Activated CD8-positive, alpha-beta memory T cell treated with anti-CD3 and anti-CD28 coated beads for 4 hours (primary cell): Measurements from ENCODE around the gene PATL2.
"Not testable (repeated sequence)": the region's sequence is repeated elsewhere in the genome, so short reads cannot be mapped to it uniquely, and the experiment has no call there.

Source experiments
- DNase-seq, 2 donors: peaks; one replicate each; pipeline ENCODE4 v3.0.0-alpha.2; 2020; ENCODE audit warnings: low read depth in 2 of 2

PATL2 gene

DNA sequence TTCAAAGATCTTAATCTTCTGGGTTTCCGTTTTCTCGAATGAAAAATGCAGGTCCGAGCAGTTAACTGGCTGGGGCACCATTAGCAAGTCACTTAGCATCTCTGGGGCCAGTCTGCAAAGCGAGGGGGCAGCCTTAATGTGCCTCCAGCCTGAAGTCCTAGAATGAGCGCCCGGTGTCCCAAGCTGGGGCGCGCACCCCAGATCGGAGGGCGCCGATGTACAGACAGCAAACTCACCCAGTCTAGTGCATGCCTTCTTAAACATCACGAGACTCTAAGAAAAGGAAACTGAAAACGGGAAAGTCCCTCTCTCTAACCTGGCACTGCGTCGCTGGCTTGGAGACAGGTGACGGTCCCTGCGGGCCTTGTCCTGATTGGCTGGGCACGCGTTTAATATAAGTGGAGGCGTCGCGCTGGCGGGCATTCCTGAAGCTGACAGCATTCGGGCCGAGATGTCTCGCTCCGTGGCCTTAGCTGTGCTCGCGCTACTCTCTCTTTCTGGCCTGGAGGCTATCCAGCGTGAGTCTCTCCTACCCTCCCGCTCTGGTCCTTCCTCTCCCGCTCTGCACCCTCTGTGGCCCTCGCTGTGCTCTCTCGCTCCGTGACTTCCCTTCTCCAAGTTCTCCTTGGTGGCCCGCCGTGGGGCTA is at the start of gene PATL2, which contains the start of gene B2M:
Gene PATL2 (minus strand): TSS at position 228 of the 647 bp plus-strand sequence. CDS start 34,833 bp downstream, outside the sequence.
Gene B2M (plus strand): TSS at position 422 of the 647 bp plus-strand sequence. CDS start 30 bp downstream, at position 452.
- peak; percentile 88 to 93 for DNase-seq

DNA sequence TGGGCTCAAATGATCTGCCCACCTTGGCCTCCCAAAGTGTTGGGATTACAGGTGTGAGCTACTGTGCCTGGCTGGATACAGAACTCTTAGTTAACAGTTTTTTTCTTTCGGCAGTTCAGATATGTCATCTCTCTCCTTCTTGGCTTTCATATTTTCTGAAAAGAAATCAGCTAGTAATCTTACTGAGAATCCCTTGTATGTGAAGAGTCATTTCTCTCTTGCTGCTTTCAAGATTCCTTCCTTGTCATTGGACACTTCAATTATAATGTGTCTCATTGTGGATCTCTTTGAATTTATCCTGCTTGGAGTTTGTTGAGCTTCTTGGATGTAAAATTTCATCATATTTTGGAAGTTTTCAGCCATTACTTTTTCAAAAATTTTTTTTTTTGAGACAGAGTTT is 42.2 kb upstream of the PATL2 start:
- DNase-seq: no peak

DNA sequence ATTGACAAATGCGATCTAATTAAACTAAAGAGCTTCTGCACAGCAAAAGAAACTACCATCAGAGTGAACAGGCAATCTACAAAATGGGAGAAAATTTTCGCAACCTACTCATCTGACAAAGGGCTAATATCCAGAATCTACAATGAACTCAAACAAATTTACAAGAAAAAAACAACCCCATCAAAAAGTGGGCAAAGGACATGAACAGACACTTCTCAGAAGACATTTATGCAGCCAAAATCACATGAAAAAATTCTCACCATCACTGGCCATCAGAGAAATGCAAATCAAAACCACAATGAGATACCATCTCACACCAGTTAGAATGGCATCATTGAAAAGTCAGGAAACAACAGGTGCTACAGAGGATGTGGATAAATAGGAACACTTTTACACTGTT is 32.3 kb upstream of the PATL2 start:
- not testable (repeated sequence) for DNase-seq

DNA sequence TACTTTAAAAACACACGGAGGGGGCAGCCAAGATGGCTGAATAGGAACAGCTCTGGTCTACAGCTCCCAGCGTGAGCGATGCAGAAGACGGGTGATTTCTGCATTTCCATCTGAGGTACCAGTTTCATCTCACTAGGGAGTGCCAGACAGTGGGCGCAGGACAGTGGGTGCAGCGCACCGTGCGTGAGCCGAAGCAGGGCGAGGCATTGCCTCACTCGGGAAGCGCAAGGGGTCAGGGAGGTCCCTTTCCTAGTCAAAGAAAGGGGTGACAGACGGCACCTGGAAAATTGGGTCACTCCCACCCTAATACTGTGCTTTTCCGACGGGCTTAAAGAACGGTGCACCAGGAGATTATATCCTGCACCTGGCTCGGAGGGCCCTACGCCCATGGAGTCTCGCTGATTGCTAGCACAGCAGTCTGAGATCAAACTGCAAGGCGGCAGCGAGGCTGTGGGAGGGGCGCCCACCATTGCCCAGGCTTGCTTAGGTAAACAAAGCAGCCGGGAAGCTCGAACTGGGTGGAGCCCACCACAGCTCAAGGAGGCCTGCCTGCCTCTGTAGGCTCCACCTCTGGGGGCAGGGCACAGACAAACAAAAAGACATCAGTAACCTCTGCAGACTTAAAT is 28.2 kb upstream of the PATL2 start:
- not testable (repeated sequence) for DNase-seq

DNA sequence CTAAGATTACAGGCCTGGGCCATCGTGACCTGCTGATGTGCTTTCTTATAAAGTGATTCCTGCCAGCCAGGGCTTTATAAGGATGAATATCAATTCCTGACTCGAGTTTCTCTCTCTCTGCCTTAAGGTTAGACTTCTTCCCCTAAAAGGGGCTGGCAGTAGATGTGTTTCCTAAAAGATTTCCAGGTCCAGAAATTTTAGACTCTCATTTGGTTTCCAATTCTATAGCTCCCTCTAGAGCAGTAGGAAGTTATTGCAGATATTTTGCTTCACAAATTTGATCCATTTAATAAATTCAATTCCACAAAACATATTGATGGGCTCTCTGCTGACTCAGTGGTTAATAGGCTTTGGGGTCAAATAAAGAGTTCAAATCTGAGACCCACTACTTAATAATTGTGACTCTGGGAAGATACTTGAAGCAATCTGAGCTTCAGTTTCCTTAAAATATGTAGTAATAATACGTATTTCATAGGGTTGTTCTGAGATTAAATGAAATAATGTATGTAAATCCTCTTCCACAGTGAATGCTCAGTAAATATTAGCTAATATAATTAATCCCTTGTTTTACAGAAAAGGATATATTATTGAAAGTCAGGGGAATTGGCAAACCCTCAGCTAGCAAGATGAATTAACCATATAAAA is 27.3 kb upstream of the PATL2 start:
- no peak for DNase-seq

DNA sequence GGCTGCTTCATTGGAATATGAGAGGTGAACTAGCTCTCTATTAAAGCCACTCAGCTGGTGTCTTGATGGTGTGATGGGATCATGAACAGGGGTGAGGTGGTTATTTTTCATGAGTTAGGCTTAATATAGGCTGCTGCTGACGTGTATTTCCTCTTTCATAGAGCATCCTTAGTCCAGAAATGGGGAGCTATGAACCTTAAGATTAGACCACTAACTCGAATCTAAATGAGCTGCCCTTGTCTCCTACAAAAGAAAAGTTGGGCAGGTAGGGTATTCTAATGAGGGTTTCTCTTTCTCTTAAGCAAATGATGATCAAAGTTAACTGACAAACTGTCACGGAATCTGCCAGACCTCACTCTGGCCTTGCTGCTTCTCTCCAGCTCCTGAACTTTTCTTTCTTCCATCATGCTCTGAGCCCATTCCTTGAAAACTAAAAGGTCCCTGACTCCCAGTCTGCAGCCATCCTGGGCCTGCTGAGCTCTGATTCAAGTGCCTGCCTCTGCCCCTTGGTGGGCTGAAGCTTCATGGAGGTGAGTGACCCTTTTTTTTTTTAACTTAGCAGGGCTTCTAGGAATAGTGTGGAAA is 25.1 kb upstream of the PATL2 start, which contains the start of gene TRIM69:
Gene TRIM69 (plus strand): TSS at position 348 of the 585 bp plus-strand sequence. CDS start 177 bp downstream, at position 525.
- no peak for DNase-seq

DNA sequence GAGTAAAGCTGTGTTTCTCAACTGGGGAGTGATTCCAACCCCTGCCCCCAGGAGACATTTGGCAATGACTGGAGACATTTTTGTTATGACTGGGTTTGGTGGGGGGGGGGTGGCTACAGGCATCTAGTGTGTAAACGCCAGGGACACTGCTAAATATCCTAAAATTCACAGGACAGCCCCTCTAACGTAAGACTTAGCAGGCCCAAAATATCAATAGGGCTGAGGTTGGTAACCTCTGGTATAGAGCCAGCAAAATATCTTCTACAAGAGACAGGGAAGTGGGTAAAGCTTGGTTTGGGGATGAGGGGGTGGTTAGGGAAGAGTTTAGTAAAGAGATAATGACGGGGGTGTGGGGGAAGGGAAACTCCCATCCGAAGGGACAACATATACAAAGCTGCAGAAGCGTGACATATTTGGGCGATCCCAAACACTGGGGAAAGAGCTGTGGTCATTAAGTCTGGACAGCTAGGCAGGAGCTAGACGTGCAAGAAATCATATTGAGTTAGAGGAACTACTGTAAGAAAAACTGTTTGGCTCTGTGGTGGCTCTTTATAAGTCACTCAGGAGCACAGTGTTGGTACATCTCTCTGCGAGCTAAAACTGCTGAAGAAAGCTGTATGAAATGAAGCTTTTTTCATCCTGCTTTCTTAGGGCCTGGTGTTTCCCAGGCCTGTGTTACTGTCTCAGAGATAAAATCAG is 24.5 kb upstream of the PATL2 start:
- no peak for DNase-seq

DNA sequence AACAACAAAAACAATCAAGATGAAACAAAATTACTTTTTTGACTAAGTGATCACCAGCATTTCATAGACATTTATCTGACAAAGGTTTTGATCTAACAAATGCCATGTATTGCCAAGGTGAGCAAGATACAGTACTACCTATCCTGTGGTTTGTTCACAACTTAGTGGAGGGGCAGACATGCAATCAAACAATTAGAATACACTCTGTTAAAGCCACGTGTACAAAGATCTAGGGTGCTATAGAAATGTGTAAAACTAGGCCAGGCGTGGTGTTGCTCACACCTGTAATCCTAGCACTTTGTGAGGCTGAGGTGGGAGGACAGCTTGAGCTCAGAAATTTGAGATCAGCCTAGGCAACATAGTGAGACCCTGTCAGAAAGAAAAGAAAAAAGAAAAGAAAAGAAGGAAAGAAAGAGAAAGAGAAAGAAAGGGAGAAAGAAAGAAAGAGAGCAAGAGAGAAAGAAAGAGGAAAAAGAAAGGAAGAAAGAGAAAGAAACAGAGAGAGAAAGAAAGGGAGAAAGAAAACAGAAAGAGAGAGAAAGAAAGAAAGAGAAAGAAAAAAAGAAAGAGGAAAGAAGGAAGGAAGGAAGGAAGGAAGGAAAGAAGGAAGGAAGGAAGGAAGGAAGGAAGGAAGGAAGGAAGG is 23.8 kb upstream of the PATL2 start:
- DNase-seq: no peak

DNA sequence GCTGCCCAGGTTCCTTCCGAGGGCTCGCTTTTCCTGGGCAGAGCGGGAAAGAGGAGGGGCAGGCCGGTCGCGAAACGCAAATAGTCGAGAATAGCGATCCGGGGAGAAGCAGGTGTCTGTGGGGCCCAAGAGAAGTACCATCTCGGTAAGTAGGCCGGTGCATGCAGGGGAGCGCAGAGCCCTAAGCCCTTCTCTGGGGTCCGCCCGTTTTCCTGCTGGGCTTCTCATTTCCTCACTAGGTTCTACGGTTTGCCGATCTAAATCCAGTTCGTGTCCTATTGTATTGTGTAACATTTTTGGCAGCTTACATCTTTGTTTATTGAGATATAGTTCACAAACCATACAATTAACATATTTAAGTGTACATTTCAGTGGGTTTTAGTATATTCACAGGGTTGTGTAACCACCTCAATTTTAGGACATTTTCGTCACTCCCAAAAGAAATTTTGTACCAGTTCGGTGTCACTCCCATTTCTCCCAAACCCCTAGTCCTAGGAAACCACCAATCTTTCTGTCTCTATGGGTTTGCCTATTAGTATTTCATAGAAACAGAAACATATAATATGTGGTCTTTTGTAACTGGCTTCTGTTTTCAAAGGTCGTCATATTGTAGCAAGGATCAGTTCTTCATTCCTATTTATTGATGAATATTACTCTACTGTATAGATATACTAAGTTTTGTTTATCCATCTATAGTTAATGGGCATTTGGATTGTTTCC is 18.4 kb upstream of the PATL2 start:
- DNase-seq: no peak

DNA sequence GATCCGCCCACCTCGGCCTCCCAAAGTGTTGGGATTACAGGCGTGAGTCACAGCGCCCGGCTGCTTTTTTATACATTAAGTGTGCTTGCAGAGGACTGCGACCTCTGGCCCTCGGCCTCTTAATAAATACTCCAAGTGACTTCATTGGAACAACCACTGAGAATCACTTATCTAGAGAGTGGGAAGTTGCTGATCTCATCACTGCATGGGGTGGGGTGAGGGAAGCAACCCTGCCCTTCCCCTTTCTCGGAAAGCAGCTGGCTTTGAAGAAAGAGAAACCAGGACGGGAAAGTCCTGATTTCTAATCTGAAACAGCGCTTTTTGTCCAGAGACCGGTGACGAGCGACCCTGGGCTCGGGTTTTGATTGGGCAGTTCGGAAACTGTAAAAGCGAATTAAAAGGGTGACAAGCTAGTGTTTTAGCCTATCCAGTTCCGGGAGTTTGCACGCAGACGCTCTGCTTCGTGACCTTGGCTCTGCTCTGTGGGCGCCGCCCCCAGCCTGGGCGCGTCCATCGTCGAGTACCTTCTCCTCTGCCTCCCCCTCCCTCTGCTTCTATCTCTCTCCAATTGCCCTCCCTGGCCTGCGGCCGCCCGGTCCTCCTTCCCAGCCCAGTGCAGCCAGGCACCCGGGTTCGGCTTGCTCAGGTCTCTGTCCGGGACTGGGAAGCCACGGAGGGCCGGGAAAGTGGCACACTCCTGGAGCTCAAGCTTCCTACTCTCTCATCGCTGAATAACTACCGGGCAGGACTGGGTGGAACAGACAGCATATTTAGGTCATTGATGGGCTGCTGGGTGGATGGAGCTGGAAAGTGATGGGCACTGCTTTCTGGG is 17.7 kb upstream of the PATL2 start:
- peak; percentile 94 to 96 for DNase-seq

DNA sequence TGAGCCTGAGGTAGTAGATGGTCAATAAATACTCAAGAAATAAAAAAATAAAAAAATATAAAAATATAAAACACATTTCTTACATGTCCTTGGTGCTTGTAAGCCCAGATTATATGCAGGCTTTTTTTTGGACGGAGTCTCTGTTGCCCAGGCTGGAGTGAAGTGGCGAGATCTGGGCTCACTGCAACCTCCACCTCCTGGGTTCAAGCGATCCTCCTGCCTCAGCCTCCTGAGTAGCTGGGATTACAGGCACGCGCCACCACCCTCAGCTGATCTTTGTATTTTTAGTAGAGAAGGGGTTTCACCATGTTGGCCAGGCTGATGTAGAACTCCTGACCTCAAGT is 17.1 kb upstream of the PATL2 start:
- DNase-seq: not testable (repeated sequence)

DNA sequence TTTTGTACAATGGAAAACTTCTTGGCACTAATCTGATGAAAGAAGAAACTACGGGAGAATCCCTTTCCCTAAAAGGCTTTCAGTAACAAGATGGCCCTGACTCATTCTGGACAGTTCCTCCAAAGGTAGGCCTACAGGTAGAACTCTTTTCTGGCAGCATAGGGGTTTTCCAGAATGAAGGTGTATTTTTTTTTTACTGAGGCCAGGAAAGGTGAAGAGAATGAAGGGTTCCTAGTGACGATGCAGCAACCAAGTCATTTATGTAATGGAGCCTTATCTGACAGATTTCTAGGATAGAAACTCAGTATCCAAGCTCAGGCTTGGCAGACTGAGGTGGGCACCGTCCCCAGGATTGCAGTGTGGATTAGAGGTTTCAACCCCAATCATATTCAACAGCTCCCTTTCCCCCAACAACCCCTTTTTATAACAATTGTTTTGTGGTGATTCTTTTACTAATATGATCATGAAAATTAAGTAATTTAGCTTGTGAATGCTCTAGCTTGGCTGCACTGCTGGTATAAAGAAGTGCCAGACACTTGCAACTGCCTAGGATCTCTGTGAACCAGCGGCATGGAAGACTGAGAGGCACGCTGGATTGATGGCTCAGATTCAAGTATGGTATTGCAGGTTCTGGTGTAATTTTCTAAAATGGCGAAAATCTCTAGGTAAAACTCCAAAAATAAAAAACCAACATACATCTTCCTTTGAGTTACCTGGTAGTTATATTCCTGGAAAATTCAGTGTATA is 16.5 kb upstream of the PATL2 start:
- no peak for DNase-seq

DNA sequence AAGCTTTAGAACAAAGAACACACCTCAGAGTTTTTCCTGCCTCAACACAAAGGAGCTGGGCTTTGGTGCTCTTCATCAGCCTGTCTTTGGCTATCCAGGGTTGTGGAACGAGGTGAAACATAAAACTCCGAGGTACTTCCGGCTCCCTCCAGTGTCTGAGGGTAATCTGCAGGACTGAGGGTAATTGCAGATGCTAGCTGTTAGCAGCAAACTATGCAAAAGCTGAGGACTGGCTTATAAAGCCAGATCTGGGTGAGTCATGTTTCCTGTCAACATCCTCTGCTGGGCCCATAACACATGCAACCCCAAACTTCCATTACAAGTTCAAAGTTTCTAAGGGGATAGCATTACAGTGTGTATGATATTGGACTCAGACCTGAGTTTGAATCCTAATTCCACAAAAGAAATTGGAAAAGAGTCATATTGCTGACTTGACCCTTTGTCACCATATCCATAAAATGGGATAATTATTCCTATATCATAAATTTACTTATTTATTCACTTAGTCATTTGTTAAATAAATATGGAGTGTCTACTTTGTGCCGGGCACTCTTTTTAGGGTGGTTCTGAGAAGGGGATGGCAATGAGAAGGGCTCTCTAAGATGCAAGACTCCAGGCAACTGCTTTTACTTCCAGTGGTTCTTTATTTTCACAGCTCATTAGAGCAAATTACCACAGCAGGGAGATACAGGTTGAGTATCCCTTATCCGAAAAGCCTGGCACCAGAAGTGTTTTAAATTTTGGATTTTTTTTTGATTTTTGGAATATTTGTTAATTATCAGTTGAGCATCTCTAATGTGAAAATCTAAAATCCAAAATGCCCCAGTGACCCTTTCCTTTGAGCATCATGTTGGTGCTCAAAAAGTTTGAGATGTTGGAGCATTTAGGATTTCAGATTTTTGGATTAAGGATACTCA is 15.7 kb upstream of the PATL2 start:
- DNase-seq: peak; percentile 54 to 69

DNA sequence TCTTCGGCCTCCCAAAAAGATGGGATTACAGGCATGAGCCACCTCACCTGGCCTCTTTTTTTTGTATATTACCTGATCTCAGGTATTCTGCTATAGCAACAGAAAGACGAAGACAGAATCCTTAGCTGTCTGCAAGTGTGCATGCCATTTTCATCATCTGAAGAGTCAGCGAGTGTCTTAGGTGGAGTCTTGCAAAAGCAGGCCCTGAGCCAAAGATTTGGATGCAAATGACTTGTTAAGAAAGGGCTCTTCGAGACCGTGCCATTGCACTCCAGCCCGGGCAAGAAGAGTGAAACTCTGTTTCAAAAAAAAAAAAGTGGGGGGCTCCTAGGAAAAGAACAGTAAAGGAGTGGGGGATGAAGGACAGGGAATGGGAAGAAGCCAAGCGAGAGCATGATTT is 15.0 kb upstream of the PATL2 start:
- DNase-seq: no peak

DNA sequence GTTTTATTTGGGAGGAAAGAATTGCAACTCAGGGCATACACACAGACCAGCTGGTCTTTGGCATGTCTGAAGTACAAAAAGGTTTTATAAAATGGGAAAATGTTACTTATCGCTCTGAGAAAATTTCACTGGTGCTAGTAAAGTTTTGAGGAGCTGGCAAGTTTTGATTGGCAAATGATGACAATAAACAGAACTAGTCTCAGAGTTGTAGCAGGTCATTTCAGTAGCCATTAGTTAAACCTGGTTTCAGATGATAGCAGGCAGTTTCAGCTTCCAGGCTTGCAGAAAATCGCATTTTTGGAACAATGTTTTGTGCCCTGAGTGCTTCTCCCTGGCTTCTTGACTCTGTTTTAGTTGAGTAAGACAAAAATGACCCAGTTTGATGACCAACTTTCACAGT is 10.9 kb upstream of the PATL2 start:
- no peak for DNase-seq

DNA sequence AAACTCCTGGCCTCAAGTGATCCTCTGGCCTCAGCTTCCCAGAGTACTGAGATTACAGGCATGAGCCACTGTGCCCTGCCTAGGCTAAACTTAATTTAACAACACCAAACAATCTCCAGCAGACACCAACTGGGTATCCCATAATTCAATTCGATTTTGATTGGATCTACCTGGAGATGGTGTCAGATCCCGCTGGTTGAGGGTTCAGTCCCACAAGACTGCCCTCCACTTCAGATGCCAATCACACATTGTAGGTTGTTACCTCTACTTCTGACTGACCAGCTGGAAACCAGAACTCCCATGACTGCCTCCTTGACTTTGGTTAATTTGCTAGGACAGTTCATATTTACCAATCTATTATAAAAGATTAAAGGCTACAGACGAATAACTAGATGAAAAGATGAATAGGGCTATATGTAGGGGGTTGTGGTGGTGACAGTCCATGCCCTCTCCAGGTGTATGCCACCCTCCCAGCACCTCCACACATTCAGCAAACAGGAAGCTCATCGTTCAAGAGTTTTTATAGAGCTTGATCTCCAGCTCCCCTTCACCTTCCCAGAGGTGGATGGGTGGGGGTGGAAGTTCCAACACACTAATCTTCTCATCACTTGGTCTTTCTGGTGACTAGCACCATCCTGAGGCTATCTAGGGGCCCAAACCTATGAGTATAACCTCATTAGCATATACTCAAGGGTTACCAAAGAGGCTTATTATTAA is 9.5 kb upstream of the PATL2 start:
- no peak for DNase-seq

DNA sequence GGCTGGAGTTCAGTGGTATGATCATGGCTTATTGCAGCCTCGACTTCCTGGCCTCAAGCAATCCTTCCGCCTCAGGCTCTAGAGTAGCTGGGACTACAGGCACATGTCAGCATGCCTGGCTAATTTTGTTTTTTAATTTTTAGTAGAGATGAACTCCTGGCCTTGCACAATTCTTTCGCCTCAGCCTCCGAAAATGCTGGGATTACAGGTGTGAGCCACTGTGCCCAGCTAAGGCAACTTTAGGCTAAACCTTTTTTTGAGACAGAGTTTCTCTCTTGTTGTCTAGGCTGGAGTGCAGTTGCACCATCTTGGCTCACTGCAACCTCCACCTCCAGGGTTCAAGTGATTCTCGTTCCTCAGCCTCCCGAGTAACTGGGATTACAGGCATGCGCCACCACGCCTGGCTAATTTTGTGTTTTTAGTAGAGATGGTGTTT is 8.9 kb upstream of the PATL2 start:
- DNase-seq: not testable (repeated sequence)
